ENCODE results near the gene ZNF770.
"Not testable (repeated sequence)": the region's sequence is repeated elsewhere in the genome, so short reads cannot be mapped to it uniquely, and the experiment has no call there.

ZNF770 gene

GRCh38 chr15:34973512-34973911, 14.6 kb downstream of the ZNF770 start:
- DNase-seq (ENCODE audit: low read depth in 2 of 2), result no peak

GRCh38 chr15:34970098-34970643, 17.9 kb downstream of the ZNF770 start:
- DNase-seq (ENCODE audit: low read depth in 2 of 2), result not testable (repeated sequence)

- DNase-seq (ENCODE audit: low read depth in 2 of 2), result peak; percentile 95 to 96
These were observed 18.6 kb downstream of the ZNF770 start, which contains the start of gene AQR for GRCh38 chr15:34969340-34970097. TSS of gene AQR (minus strand) at chr15:34969742. CDS start at chr15:34969613, 129 bp downstream.

- no peak for DNase-seq (ENCODE audit: low read depth in 2 of 2)
These were observed 23.8 kb downstream of the ZNF770 start for GRCh38 chr15:34964277-34964676.

GRCh38 chr15:34953851-34954250, 34.2 kb downstream of the ZNF770 start:
- DNase-seq (ENCODE audit: low read depth in 2 of 2), result no peak

- no peak for DNase-seq (ENCODE audit: low read depth in 2 of 2)
These were observed 35.6 kb downstream of the ZNF770 start for GRCh38 chr15:34952481-34952880.

- no peak for DNase-seq (ENCODE audit: low read depth in 2 of 2)
These were observed 36.1 kb downstream of the ZNF770 start for GRCh38 chr15:34951993-34952392.

- DNase-seq (ENCODE audit: low read depth in 2 of 2), result peak; percentile 70
These were observed 43.2 kb downstream of the ZNF770 start for GRCh38 chr15:34944936-34945335.

- DNase-seq (ENCODE audit: low read depth in 2 of 2), result peak in 1 of 2 experiments; percentile 19
These were observed 44.4 kb downstream of the ZNF770 start for GRCh38 chr15:34943711-34944110.

- not testable (repeated sequence) for DNase-seq (ENCODE audit: low read depth in 2 of 2)
These were observed 44.8 kb downstream of the ZNF770 start for GRCh38 chr15:34943264-34943663.

GRCh38 chr15:34942363-34942762, 45.7 kb downstream of the ZNF770 start:
- peak in 1 of 2 experiments; percentile 5 for DNase-seq (ENCODE audit: low read depth in 2 of 2)

- no peak for DNase-seq (ENCODE audit: low read depth in 2 of 2)
These were observed 46.3 kb downstream of the ZNF770 start for GRCh38 chr15:34941831-34942230.

- DNase-seq (ENCODE audit: low read depth in 2 of 2), result no peak
These were observed 46.8 kb downstream of the ZNF770 start for GRCh38 chr15:34941185-34941698.

GRCh38 chr15:34933432-34933975, 54.6 kb downstream of the ZNF770 start:
- DNase-seq (ENCODE audit: low read depth in 2 of 2), result no peak

- not testable (repeated sequence) for DNase-seq (ENCODE audit: low read depth in 2 of 2)
These were observed 59.7 kb downstream of the ZNF770 start for GRCh38 chr15:34928349-34928748.

Data from fibroblast of skin of left biceps (primary cell).